A673 (cell line): ENCODE results near the gene CNGA3.

Source experiments
- EZH2 ChIP-seq: fragments of 200-600 bp; sonication (generic); IDR thresholded peaks from 2 replicates; pipeline ENCODE4 v1.6.1; 2017; ENCODE audit warnings: borderline replicate concordance, low read depth, mild to moderate bottlenecking, mixed read lengths, antibody characterized with exemption, low read length; ENCODE audit not compliant: poor library complexity, severe bottlenecking
- TF ChIP-seq, protein P1 (sequence below): fragments of 300-800, 200-600 bp; sonication (generic); conservative IDR thresholded peaks from 2 replicates; pipeline ENCODE4 v1.5.1; 2017; ENCODE audit warnings: low read depth, mild to moderate bottlenecking, antibody characterized with exemption, low read length, moderate library complexity, mixed read lengths

DNA sequence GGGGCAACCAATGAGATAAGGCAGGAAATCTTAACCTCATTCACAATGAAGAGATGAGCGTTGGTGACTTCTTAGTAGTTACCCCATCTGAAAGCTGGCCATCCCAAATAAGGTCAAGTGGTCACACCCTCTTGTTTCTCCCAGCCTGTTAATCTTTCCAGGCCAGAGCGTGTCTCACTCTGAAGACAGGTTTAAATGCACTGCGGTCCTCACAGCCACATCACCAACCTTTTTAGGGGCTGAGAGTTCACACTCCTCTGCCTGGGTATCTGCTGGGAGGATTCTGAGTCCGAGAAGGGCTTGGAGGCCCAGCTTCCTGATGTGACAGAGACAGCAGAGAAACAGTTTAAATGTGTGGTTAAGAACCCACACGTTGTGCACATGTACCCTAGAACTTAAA lies 13.3 kb upstream of the CNGA3 start:
- TF ChIP-seq, protein P1, sequence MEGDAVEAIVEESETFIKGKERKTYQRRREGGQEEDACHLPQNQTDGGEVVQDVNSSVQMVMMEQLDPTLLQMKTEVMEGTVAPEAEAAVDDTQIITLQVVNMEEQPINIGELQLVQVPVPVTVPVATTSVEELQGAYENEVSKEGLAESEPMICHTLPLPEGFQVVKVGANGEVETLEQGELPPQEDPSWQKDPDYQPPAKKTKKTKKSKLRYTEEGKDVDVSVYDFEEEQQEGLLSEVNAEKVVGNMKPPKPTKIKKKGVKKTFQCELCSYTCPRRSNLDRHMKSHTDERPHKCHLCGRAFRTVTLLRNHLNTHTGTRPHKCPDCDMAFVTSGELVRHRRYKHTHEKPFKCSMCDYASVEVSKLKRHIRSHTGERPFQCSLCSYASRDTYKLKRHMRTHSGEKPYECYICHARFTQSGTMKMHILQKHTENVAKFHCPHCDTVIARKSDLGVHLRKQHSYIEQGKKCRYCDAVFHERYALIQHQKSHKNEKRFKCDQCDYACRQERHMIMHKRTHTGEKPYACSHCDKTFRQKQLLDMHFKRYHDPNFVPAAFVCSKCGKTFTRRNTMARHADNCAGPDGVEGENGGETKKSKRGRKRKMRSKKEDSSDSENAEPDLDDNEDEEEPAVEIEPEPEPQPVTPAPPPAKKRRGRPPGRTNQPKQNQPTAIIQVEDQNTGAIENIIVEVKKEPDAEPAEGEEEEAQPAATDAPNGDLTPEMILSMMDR, result no peak
- no peak for TF ChIP-seq EZH2
